Endothelial cell of umbilical vein (primary cell): ENCODE results near the gene RTP3. TPM values are rescaled to one million over a fixed set of nuclear protein-coding genes. Genes with fewer than 3 reads are reported as not detected.

Experiments used
- BruUV-seq: library from RNA; stranded (reverse); fragments of 400-500 nt; replicated peaks from 2 replicates; lab custom pipeline; 2021; lab: Mats Ljungman, UMichigan
- CTCF ChIA-PET: fragments of 300-600, 350-600 bp; sonication (Branson Sonifier 250); formaldehyde crosslinking; loops from one replicate; lab custom pipeline; 2021; ENCODE audit warnings: antibody characterized with exemption, inconsistent platforms; lab: Charles Lee
- POLR2A ChIA-PET: fragments of 300-600, 350-600 bp; sonication (Branson Sonifier 250); formaldehyde crosslinking; loops from one replicate; lab custom pipeline; 2021; ENCODE audit warnings: antibody characterized with exemption, inconsistent platforms; lab: Charles Lee
- DNase-seq: peaks from one replicate; pipeline ENCODE4 v3.0.0-alpha.2; 2011; ENCODE audit warnings: low read depth, low spot score
- FAIRE-seq: peaks from 2 replicates; lab custom pipeline; 2011; peaks lifted over from hg19 to GRCh38; lab: Jason Lieb, UNC
- H2AFZ ChIP-seq: 2 replicates; pipeline ENCODE4 v1.6.0; 2012; ENCODE audit warnings: low read depth, low read length, control low read depth, inconsistent platforms
- H3K27ac ChIP-seq: 2 replicates; pipeline ENCODE4 v1.5.1; 2011; ENCODE audit warnings: low read depth, mild to moderate bottlenecking, control low read depth, low read length, moderate library complexity; ENCODE audit not compliant: insufficient read depth
- H3K27me3 ChIP-seq, 2 experiments: 2 replicates each; pipeline versions ENCODE4 v1.6.0 to v1.6.1; 2011; ENCODE audit warnings: low read length in 2 of 2, mixed read lengths in 1 of 2; ENCODE audit not compliant: control insufficient read depth in 2 of 2, insufficient read depth in 2 of 2
- H3K36me3 ChIP-seq, 2 experiments: 2 replicates in 1 of 2; 3 replicates in 1 of 2; pipeline ENCODE4 v1.5.1; 2011; ENCODE audit warnings: low read length in 2 of 2, mild to moderate bottlenecking in 1 of 2, moderate library complexity in 1 of 2; ENCODE audit not compliant: control insufficient read depth in 2 of 2, insufficient read depth in 2 of 2; ENCODE audit errors: extremely low read depth in 1 of 2
- H3K4me1 ChIP-seq: 3 replicates; pipeline ENCODE4 v1.5.1; 2011; ENCODE audit warnings: mild to moderate bottlenecking, low read length; ENCODE audit not compliant: control insufficient read depth, insufficient read depth; ENCODE audit errors: extremely low read depth
- H3K4me2 ChIP-seq: 2 replicates; pipeline ENCODE4 v1.6.1; 2011; ENCODE audit warnings: low read length, control low read depth, mixed read lengths; ENCODE audit not compliant: insufficient read depth
- H3K4me3 ChIP-seq, 3 experiments: fragments of 200-600 bp in 1 of 3; sonication (generic), shearing (Covaris generic) in 1 of 3; replicated peaks in 1 of 3; 2 replicates each; pipeline ENCODE4 v1.5.1; 2011 to 2016; ENCODE audit warnings: control low read depth in 3 of 3, low read length in 3 of 3, mild to moderate bottlenecking in 2 of 3, inconsistent platforms in 1 of 3, low read depth in 1 of 3, moderate library complexity in 1 of 3; ENCODE audit not compliant: insufficient read depth in 1 of 3
- H3K79me2 ChIP-seq: 2 replicates; pipeline ENCODE4 v1.6.0; 2012; ENCODE audit warnings: low read length, inconsistent platforms; ENCODE audit not compliant: control insufficient read depth, insufficient read depth
- H3K9ac ChIP-seq: replicated peaks from 2 replicates; pipeline ENCODE3; 2011; ENCODE audit warnings: low read length, control low read depth; ENCODE audit not compliant: insufficient read depth; ENCODE audit errors: extremely low read depth
- H3K9me1 ChIP-seq: replicated peaks from 3 replicates; pipeline ENCODE4 v1.6.0; 2011; ENCODE audit warnings: mild to moderate bottlenecking, low read length; ENCODE audit not compliant: control insufficient read depth, insufficient read depth; ENCODE audit errors: extremely low read depth
- H3K9me3 ChIP-seq: replicated peaks from 2 replicates; pipeline ENCODE4 v1.5.1; 2012; ENCODE audit warnings: low read length, inconsistent platforms; ENCODE audit not compliant: control insufficient read depth, insufficient read depth
- H4K20me1 ChIP-seq: replicated peaks from 2 replicates; pipeline ENCODE3; 2011; ENCODE audit warnings: mild to moderate bottlenecking, low read length; ENCODE audit not compliant: control insufficient read depth, insufficient read depth; ENCODE audit errors: extremely low read depth
- EZH2 ChIP-seq: IDR thresholded peaks from 2 replicates; pipeline ENCODE4 v1.6.1; 2012; ENCODE audit warnings: borderline replicate concordance, low read depth, mild to moderate bottlenecking, moderate library complexity, low read length, inconsistent platforms; ENCODE audit not compliant: severe bottlenecking
- FOS ChIP-seq: IDR thresholded peaks from 2 replicates; pipeline ENCODE4 v1.6.1; 2011; ENCODE audit warnings: mild to moderate bottlenecking, low read length, moderate library complexity, borderline replicate concordance; ENCODE audit not compliant: insufficient read depth
- GATA2 ChIP-seq: IDR thresholded peaks from 2 replicates; pipeline ENCODE4 v1.7.0; 2011; ENCODE audit warnings: low read depth, mild to moderate bottlenecking, moderate library complexity, mixed read lengths, low read length; ENCODE audit not compliant: insufficient read length, insufficient read depth
- JUN ChIP-seq: IDR thresholded peaks from 2 replicates; pipeline ENCODE4 v1.6.1; 2011; ENCODE audit warnings: borderline replicate concordance, low read depth; ENCODE audit not compliant: insufficient read length, insufficient read depth
- MYC ChIP-seq: IDR thresholded peaks from one replicate; pipeline ENCODE4 v1.6.1; 2011; ENCODE audit warnings: mild to moderate bottlenecking, low read depth, low read length
- POLR2A ChIP-seq: IDR thresholded peaks from 2 replicates; pipeline ENCODE4 v1.6.1; 2012; ENCODE audit warnings: low read depth, mild to moderate bottlenecking, control low read depth, low read length
- POLR2AphosphoS5 ChIP-seq: IDR thresholded peaks from 2 replicates; pipeline ENCODE4 v1.6.1; 2012; ENCODE audit warnings: low read depth, mild to moderate bottlenecking, control low read depth, low read length, moderate library complexity; ENCODE audit not compliant: insufficient read depth
- dilution Hi-C: fragments of 300-500 bp; cut with MboI; formaldehyde crosslinking; loops from one replicate; pipeline ENCODE4 v1.15.0; 2019; ENCODE audit warnings: low sequenced_read_pairs; ENCODE audit not compliant: extremely low pct_ligation_motif_present
- intact Hi-C: fragments of 100-400 bp; cut with micrococcal nuclease; formaldehyde crosslinking; loops from one replicate; pipeline ENCODE4 v1.10.0; 2022
- polyA plus RNA-seq, 4 experiments: library from polyadenylated mRNA; depleted of rRNA in 3 of 4; stranded (reverse) in 3 of 4; unstranded in 1 of 4; fragments of >200 nt; gene quantifications; 2 replicates each; pipeline versions ENCODE4 v1.2.1 to v1.2.3, GENCODE V29; 2011 to 2012; ENCODE audit warnings: missing spikeins in 1 of 4
- total RNA-seq: library from RNA; stranded (reverse); gene quantifications from 2 replicates; pipeline ENCODE4 v1.2.3, GENCODE V29; 2021
- TF ChIP-seq, protein P1 (sequence below), 2 donors: IDR thresholded peaks; 1 replicate in 1 of 2; 2 replicates in 1 of 2; pipeline ENCODE4 v1.5.1; 2011; ENCODE audit warnings: low read length in 2 of 2, mild to moderate bottlenecking in 2 of 2, moderate library complexity in 2 of 2, control low read depth in 1 of 2, inconsistent platforms in 1 of 2, low read depth in 1 of 2; ENCODE audit not compliant: insufficient read depth in 1 of 2; ENCODE audit errors: extremely low read depth in 1 of 2
- TF ChIP-seq, protein P2 (sequence below): IDR thresholded peaks from 2 replicates; pipeline ENCODE4 v1.6.1; 2011; ENCODE audit not compliant: insufficient read depth, insufficient read length

Gene RTP3
- total and polyA plus RNA-seq, 2 donors (not counting 3 experiments of a cell fraction or from before 2014, with no cell fraction given): 0.06 TPM; not detected in 1

DNA sequence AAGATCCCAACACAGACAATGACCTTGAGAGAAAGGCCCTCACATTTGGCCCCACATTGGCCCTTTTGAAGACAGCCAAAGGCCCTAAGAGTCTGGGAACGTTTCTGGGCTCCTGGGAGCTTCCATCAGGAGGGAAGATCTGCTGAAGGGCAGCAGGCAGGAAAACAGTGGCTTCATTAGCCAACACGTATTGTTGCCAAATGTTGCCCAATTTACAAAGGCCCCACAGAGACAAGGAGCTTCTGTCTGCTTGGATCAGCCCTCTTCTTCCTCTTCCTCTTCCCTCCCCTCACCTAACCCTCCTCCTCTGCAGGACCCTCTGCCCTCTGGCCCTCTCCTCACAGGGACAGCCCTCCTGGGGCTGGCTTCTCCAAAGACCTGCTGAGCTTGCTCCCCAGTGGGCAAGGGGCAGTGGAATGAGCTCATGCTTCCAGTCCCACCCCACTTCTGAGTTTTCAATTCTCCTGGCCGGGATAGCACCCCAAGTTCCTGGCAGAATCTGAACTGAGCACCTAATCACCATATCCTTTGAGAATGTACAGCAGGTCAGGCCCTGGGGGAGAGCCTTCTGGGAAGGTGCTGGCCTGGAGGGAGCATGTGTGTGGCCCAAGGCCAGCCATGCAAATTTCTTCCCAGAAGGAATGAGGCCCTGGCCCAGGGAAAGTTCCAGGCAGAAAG, 28.0 kb upstream of the RTP3 start:
- H3K9me3 ChIP-seq: no peaks in the 10 kb centered on the region
- no peaks in the 10 kb centered on the region for H3K79me2 ChIP-seq
- H3K9ac ChIP-seq: no peak overlapping the region
- no peak overlapping the region for H3K27ac ChIP-seq
- no peaks in the 10 kb centered on the region for H3K4me1 ChIP-seq
- no peak overlapping the region for H2AFZ ChIP-seq
- no peaks in the 10 kb centered on the region for H3K36me3 ChIP-seq
- no peak overlapping the region for H3K4me3 ChIP-seq
- POLR2A ChIA-PET: no interaction called here
- peaks cover under 1 to 2% of the 10 kb centered on the region in 2 experiments for H3K27me3 ChIP-seq
- DNase-seq (no peak), FAIRE-seq (no peak)
- H3K9me1 ChIP-seq: no peaks in the 10 kb centered on the region
- H4K20me1 ChIP-seq: no peaks in the 10 kb centered on the region
- intact Hi-C loops (no loop called here), dilution Hi-C loops (no loop called here)
- no peak overlapping the region for H3K4me2 ChIP-seq
- no TSS peak for BruUV-seq
- CTCF ChIA-PET: interaction anchor here (1.6 kb wide), 1 partner anchor 193 kb away, joined by 3 read pairs; no protein-coding TSS in a partner anchor
- no peak for TF ChIP-seq FOS
- no peak for TF ChIP-seq MYC
- TF ChIP-seq EZH2: no peak
- TF ChIP-seq POLR2A: no peak
- TF ChIP-seq, protein P1, sequence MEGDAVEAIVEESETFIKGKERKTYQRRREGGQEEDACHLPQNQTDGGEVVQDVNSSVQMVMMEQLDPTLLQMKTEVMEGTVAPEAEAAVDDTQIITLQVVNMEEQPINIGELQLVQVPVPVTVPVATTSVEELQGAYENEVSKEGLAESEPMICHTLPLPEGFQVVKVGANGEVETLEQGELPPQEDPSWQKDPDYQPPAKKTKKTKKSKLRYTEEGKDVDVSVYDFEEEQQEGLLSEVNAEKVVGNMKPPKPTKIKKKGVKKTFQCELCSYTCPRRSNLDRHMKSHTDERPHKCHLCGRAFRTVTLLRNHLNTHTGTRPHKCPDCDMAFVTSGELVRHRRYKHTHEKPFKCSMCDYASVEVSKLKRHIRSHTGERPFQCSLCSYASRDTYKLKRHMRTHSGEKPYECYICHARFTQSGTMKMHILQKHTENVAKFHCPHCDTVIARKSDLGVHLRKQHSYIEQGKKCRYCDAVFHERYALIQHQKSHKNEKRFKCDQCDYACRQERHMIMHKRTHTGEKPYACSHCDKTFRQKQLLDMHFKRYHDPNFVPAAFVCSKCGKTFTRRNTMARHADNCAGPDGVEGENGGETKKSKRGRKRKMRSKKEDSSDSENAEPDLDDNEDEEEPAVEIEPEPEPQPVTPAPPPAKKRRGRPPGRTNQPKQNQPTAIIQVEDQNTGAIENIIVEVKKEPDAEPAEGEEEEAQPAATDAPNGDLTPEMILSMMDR (IDR thresholded peaks at IDR 0.05; ENCODE audit: extremely low read depth in 1 of 2, insufficient read depth in 1 of 2, low read depth in 1 of 2, low read length in 2 of 2): no peak
- no peak for TF ChIP-seq GATA2
- no peak for TF ChIP-seq JUN
- TF ChIP-seq, protein P2, sequence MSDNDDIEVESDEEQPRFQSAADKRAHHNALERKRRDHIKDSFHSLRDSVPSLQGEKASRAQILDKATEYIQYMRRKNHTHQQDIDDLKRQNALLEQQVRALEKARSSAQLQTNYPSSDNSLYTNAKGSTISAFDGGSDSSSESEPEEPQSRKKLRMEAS: no peak
- no peak for TF ChIP-seq POLR2AphosphoS5
